A549 (cell line): Measurements from ENCODE around the gene DMRT1.

Source experiments
- CTCF ChIP-seq: fragments of >200 bp; sonication (Bioruptor Twin); formaldehyde crosslinking; IDR thresholded peaks from 3 replicates; pipeline ENCODE4 v1.5.1; 2016
- EP300 ChIP-seq, 2 experiments: fragments of >200 bp; sonication (Bioruptor Twin); formaldehyde crosslinking; IDR thresholded peaks; 2 replicates in 1 of 2; 3 replicates in 1 of 2; pipeline ENCODE4 v1.6.1; 2016 to 2017
- FOSL2 ChIP-seq, 2 experiments: fragments of 450-650 bp in 1 of 2; fragments of >200 bp in 1 of 2; sonication (Bioruptor Twin) in 1 of 2; formaldehyde crosslinking; IDR thresholded peaks; 2 replicates each; pipeline versions ENCODE4 v1.5.0 to v1.6.1; 2016 to 2020; ENCODE audit warnings: mild to moderate bottlenecking in 1 of 2, moderate library complexity in 1 of 2
- JUN ChIP-seq, 2 experiments: fragments of >200 bp; sonication (Bioruptor Twin); formaldehyde crosslinking; IDR thresholded peaks; 2 replicates in 1 of 2; 3 replicates in 1 of 2; pipeline ENCODE4 v1.6.1; 2016 to 2017
- MAX ChIP-seq: IDR thresholded peaks from 2 replicates; pipeline ENCODE4 v1.6.1; 2012
- MYC ChIP-seq: IDR thresholded peaks from 2 replicates; pipeline ENCODE4 v1.6.1; 2012; ENCODE audit warnings: mild to moderate bottlenecking, inconsistent platforms, low read length, improper control_type of control experiment, borderline replicate concordance
- PBX3 ChIP-seq: IDR thresholded peaks from 2 replicates; pipeline ENCODE4 v1.6.1; 2012
- POLR2A ChIP-seq: IDR thresholded peaks from 2 replicates; pipeline ENCODE4 v1.6.1; 2012; ENCODE audit warnings: mild to moderate bottlenecking, low read length
- REST ChIP-seq: fragments of 200-600 bp; sonication (generic); IDR thresholded peaks from 2 replicates; pipeline ENCODE4 v1.6.1; 2016; ENCODE audit warnings: antibody characterized with exemption, mild to moderate bottlenecking, moderate library complexity

- no peak for TF ChIP-seq EP300 (IDR thresholded peaks at IDR 0.05)
- no peak for TF ChIP-seq POLR2A
- no peak for TF ChIP-seq CTCF
- no peak for TF ChIP-seq MYC
- no peak for TF ChIP-seq JUN (IDR thresholded peaks at IDR 0.05)
- TF ChIP-seq REST, result no peak
- TF ChIP-seq PBX3, result no peak
- TF ChIP-seq MAX, result no peak
- no peak for TF ChIP-seq FOSL2 (IDR thresholded peaks at IDR 0.05)
- TF ChIP-seq FOSL2 (CRISPR knock-in tag; IDR thresholded peaks at IDR 0.05), result no peak
Measured at GRCh38 chr9:929719-930118, 88.2 kb downstream of the DMRT1 start.
